Activated gamma-delta T cell (primary cell): ENCODE results near the gene SEMA4C.

ENCODE experiments used
- DNase-seq: peaks from one replicate; lab custom pipeline; 2025; lab: John Stamatoyannopoulos, UW
- total RNA-seq, 2 donors: gene quantifications; one replicate each; lab custom pipeline; 2026; lab: John Stamatoyannopoulos, UW

Gene SEMA4C
- 54.5 to 70.8 reads per million in 2 donors for total RNA-seq

GRCh38 chr2:96869822-96870625 lies at the start of gene SEMA4C:
TSS of gene SEMA4C (minus strand) at chr2:96870080. CDS start at chr2:96867886, 2,194 bp downstream.
- DNase-seq: peak; percentile 59

GRCh38 chr2:96918754-96919550 lies 49.1 kb upstream of the SEMA4C start:
- DNase-seq: no peak

GRCh38 chr2:96918092-96918753 lies 48.3 kb upstream of the SEMA4C start:
- no peak for DNase-seq

GRCh38 chr2:96916646-96917543 lies 47.0 kb upstream of the SEMA4C start:
- DNase-seq: no peak

GRCh38 chr2:96916156-96916630 lies 46.3 kb upstream of the SEMA4C start:
- no peak for DNase-seq

GRCh38 chr2:96914332-96914731 lies 44.5 kb upstream of the SEMA4C start:
- no peak for DNase-seq

- DNase-seq: no peak
Observed at GRCh38 chr2:96913398-96914202, 43.7 kb upstream of the SEMA4C start.

- DNase-seq: no peak
Observed at GRCh38 chr2:96913117-96913397, 43.2 kb upstream of the SEMA4C start.

- DNase-seq: no peak
Observed at GRCh38 chr2:96912346-96913116, 42.7 kb upstream of the SEMA4C start.

- DNase-seq: no peak
Observed at GRCh38 chr2:96909611-96910021, 39.7 kb upstream of the SEMA4C start.

- no peak for DNase-seq
Observed at GRCh38 chr2:96907115-96908041, 37.5 kb upstream of the SEMA4C start.

GRCh38 chr2:96906729-96907114 lies 36.8 kb upstream of the SEMA4C start:
- DNase-seq: no peak

- DNase-seq: no peak
Observed at GRCh38 chr2:96903815-96904214, 33.9 kb upstream of the SEMA4C start.

GRCh38 chr2:96903318-96903717 lies 33.4 kb upstream of the SEMA4C start:
- DNase-seq: no peak

- DNase-seq: no peak
Observed at GRCh38 chr2:96900237-96900636, 30.4 kb upstream of the SEMA4C start.

- DNase-seq: no peak
Observed at GRCh38 chr2:96899413-96899741, 29.5 kb upstream of the SEMA4C start.

- DNase-seq: no peak
Observed at GRCh38 chr2:96898641-96899412, 28.9 kb upstream of the SEMA4C start.

GRCh38 chr2:96898135-96898505 lies 28.2 kb upstream of the SEMA4C start:
- DNase-seq: no peak
